CD4-positive, alpha-beta T cell treated with Interleukin-17A for 1 hour (primary cell): ENCODE data around the gene PMEPA1.

Source experiments
- DNase-seq: peaks from one replicate; pipeline ENCODE4 v3.0.0-alpha.2; 2020

The PMEPA1 gene

GRCh38 chr20:57601737-57602136 is 108.1 kb downstream of the PMEPA1 start:
- DNase-seq, result no peak

- no peak for DNase-seq
Observed at GRCh38 chr20:57601211-57601570, 108.6 kb downstream of the PMEPA1 start.

- no peak for DNase-seq
Observed at GRCh38 chr20:57600320-57601210, 109.2 kb downstream of the PMEPA1 start.

- no peak for DNase-seq
Observed at GRCh38 chr20:57598491-57598890, 111.3 kb downstream of the PMEPA1 start.
